Measurements from ENCODE around the gene BCL10. TPM values are rescaled to one million over a fixed set of nuclear protein-coding genes. Genes with fewer than 3 reads are reported as not detected.

Gene BCL10
- total RNA-seq, 4 donors from 2014 or later = 17.8 to 34.4 (median 22.2) TPM

GRCh38 chr1:85230305-85230977 is 46.0 kb downstream of the BCL10 start:
- 75 to 84% methylated on average over 8 of the region's 8 CpGs for WGBS, 2 donors
- no peak for DNase-seq (ENCODE audit: low spot score in 2 of 2)
- intact Hi-C loops (cut with DNase I; ENCODE audit: low total_unique reads) = no loop called here
- H3K4me3 ChIP-seq (ENCODE audit: low read depth, poor library complexity, severe bottlenecking) = no peak overlapping the region
- TF ChIP-seq POLR2A (IDR thresholded peaks at IDR 0.05) (no peak), CTCF (IDR thresholded peaks at IDR 0.05) (no peak)

- WGBS, 2 donors = 62 to 68% methylated on average over 6 of the region's 6 CpGs
- H3K4me3 ChIP-seq (ENCODE audit: low read depth, poor library complexity, severe bottlenecking) = no peak overlapping the region
- intact Hi-C loops (cut with DNase I; ENCODE audit: low total_unique reads) = no loop called here
- no peak for DNase-seq (ENCODE audit: low spot score in 2 of 2)
- TF ChIP-seq CTCF (IDR thresholded peaks at IDR 0.05) = no peak
Measured at GRCh38 chr1:85229574-85230097, 46.8 kb downstream of the BCL10 start.

GRCh38 chr1:85228972-85229371 is 47.5 kb downstream of the BCL10 start:
- TF ChIP-seq POLR2A (IDR thresholded peaks at IDR 0.05) = no peak
- no peak for TF ChIP-seq CTCF (IDR thresholded peaks at IDR 0.05)
- DNase-seq (ENCODE audit: low spot score in 2 of 2) = no peak
- WGBS, 2 donors = 48 to 78% methylated on average over 1 of the region's 1 CpG
- H3K4me3 ChIP-seq (ENCODE audit: low read depth, poor library complexity, severe bottlenecking) = no peak overlapping the region
- intact Hi-C loops (cut with DNase I; ENCODE audit: low total_unique reads) = no loop called here

GRCh38 chr1:85225624-85226380 is 50.6 kb downstream of the BCL10 start:
- H3K4me3 ChIP-seq (ENCODE audit: low read depth, poor library complexity, severe bottlenecking) = no peak overlapping the region
- DNase-seq (ENCODE audit: low spot score in 2 of 2) = no peak
- WGBS, 2 donors = 36 to 39% methylated on average over 5 of the region's 5 CpGs
- no peak for TF ChIP-seq CTCF (IDR thresholded peaks at IDR 0.05)
- no peak for TF ChIP-seq POLR2A (IDR thresholded peaks at IDR 0.05)
- intact Hi-C loops (cut with DNase I; ENCODE audit: low total_unique reads) = no loop called here

GRCh38 chr1:85224734-85225623 is 51.5 kb downstream of the BCL10 start:
- peak in 1 of 2 donors; percentile 23 for DNase-seq (ENCODE audit: low spot score in 2 of 2)
- 45 to 48% methylated on average over 3 of the region's 3 CpGs for WGBS, 2 donors
- no peak overlapping the region for H3K4me3 ChIP-seq (ENCODE audit: low read depth, poor library complexity, severe bottlenecking)
- TF ChIP-seq POLR2A (IDR thresholded peaks at IDR 0.05) = no peak
- no peak for TF ChIP-seq CTCF (IDR thresholded peaks at IDR 0.05)
- intact Hi-C loops (cut with DNase I; ENCODE audit: low total_unique reads) = no loop called here

All from lower leg skin (tissue), 4 donors.